Osteocyte (in vitro differentiated cells): ENCODE measurements around the gene FGF12. TPM values are rescaled to one million over a fixed set of nuclear protein-coding genes. Genes with fewer than 3 reads are reported as not detected.

ENCODE experiments used
- DNase-seq: peaks from one replicate; pipeline ENCODE4 v3.0.0; 2021; ENCODE audit warnings: mixed read lengths; ENCODE audit not compliant: unreplicated experiment; ENCODE audit errors: extremely low spot score
- H3K27ac Mint-ChIP-seq: one replicate; pipeline ENCODE4 v1.8.0; 2021; ENCODE audit warnings: mild to moderate bottlenecking, mixed read lengths; ENCODE audit not compliant: unreplicated experiment
- H3K27me3 Mint-ChIP-seq: one replicate; pipeline ENCODE4 v1.8.0; 2021; ENCODE audit warnings: mixed read lengths; ENCODE audit not compliant: unreplicated experiment
- H3K36me3 Mint-ChIP-seq: one replicate; pipeline ENCODE4 v1.8.0; 2021; ENCODE audit warnings: mixed read lengths; ENCODE audit not compliant: unreplicated experiment
- H3K4me1 Mint-ChIP-seq: one replicate; pipeline ENCODE4 v1.8.0; 2021; ENCODE audit warnings: mixed read lengths; ENCODE audit not compliant: unreplicated experiment
- H3K4me3 Mint-ChIP-seq: one replicate; pipeline ENCODE4 v1.8.0; 2021; ENCODE audit warnings: mild to moderate bottlenecking, moderate library complexity, mixed read lengths; ENCODE audit not compliant: unreplicated experiment
- H3K9me3 Mint-ChIP-seq: one replicate; pipeline ENCODE4 v1.8.0; 2021; ENCODE audit warnings: mixed read lengths; ENCODE audit not compliant: unreplicated experiment
- total RNA-seq: library from RNA; stranded (reverse); gene quantifications from 2 replicates; pipeline ENCODE4 v1.2.1, GENCODE V29; 2021
- TF ChIP-seq, protein P1 (sequence below): fragments of 200-600 bp; sonication (generic); IDR thresholded peaks from 2 replicates; pipeline ENCODE4 v1.5.0; 2021; ENCODE audit warnings: antibody characterized with exemption, mild to moderate bottlenecking, moderate library complexity

The FGF12 gene
- total RNA-seq, 1 donor from 2014 or later, result not detected

DNA sequence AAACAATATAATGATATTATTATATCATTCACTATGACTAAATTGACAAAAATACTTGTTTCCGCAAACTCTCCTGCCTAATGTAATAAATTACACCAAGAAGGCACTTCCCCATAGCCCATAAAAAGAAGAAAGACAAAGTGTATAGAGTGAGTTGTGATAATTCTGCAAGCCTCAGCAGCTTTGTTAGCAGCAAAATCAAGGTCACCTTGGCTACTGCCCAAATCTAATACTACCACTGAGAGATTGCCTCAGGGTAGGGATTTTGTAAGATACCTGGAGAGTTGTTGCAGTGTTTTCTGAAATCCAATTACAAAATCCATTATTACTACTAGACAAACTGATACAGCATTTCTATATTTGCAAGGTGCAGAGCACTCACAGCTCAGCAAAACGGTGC, 503.5 kb downstream of the FGF12 start:
- H3K4me1 Mint-ChIP-seq, result no peaks in the 10 kb centered on the region
- no peak overlapping the region for H3K4me3 Mint-ChIP-seq
- TF ChIP-seq, protein P1, sequence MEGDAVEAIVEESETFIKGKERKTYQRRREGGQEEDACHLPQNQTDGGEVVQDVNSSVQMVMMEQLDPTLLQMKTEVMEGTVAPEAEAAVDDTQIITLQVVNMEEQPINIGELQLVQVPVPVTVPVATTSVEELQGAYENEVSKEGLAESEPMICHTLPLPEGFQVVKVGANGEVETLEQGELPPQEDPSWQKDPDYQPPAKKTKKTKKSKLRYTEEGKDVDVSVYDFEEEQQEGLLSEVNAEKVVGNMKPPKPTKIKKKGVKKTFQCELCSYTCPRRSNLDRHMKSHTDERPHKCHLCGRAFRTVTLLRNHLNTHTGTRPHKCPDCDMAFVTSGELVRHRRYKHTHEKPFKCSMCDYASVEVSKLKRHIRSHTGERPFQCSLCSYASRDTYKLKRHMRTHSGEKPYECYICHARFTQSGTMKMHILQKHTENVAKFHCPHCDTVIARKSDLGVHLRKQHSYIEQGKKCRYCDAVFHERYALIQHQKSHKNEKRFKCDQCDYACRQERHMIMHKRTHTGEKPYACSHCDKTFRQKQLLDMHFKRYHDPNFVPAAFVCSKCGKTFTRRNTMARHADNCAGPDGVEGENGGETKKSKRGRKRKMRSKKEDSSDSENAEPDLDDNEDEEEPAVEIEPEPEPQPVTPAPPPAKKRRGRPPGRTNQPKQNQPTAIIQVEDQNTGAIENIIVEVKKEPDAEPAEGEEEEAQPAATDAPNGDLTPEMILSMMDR, result no peak
- no peak for DNase-seq
- H3K36me3 Mint-ChIP-seq, result no peaks in the 10 kb centered on the region
- no peak overlapping the region for H3K27ac Mint-ChIP-seq
- no peaks in the 10 kb centered on the region for H3K9me3 Mint-ChIP-seq
- H3K27me3 Mint-ChIP-seq, result no peaks in the 10 kb centered on the region

DNA sequence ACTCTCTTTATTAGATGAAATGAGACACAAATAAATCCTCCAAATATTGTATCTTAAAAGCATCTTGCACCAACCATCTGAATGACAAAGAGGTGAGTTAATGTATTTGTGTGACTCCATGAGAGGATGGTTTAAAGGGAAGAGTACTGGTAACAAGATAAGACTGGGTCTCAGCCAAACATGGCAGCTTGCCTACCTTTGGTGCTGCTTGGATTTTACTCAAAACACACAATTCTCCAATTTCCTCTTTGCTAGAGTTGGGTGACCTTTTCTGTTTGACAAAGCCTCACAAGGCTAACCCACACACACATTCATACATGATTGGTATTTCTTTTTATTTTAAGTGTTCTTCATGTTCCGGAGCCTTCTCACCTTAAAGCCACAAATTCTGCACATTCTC, 506.4 kb downstream of the FGF12 start:
- Mint-ChIP-seq H3K9me3 (no peaks in the 10 kb centered on the region), H3K4me3 (no peak overlapping the region), H3K36me3 (no peaks in the 10 kb centered on the region), H3K27me3 (no peaks in the 10 kb centered on the region), H3K4me1 (no peaks in the 10 kb centered on the region), H3K27ac (no peak overlapping the region)
- no peak for DNase-seq
- TF ChIP-seq, protein P1, result no peak

- Mint-ChIP-seq H3K4me1 (no peaks in the 10 kb centered on the region), H3K36me3 (no peaks in the 10 kb centered on the region), H3K9me3 (no peaks in the 10 kb centered on the region), H3K27me3 (no peaks in the 10 kb centered on the region), H3K4me3 (no peak overlapping the region), H3K27ac (no peak overlapping the region)
- DNase-seq, result no peak
- TF ChIP-seq, protein P1, result no peak
Measured at GRCh38 chr3:192219926-192220325, 507.4 kb downstream of the FGF12 start.

DNA sequence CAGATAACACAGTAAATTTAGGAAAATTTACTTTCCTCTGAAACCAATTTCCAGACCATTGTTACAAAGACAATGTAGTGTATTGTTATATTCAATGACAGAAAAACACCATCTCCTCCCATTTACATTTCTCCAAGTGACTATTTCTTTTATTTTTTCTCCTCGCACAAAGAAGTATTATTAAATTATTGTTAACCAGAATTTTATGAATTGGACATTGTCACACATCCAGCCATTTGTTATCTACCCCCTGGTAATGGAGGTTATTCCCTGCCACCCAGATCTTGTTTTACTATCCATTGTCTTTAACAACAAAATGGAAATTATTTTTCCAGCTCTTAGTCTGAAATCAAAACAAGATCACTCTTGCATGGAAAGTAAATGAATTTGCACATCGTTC, 511.3 kb downstream of the FGF12 start:
- no peaks in the 10 kb centered on the region for H3K36me3 Mint-ChIP-seq
- peaks cover 3% of the 10 kb centered on the region for H3K27me3 Mint-ChIP-seq
- H3K4me3 Mint-ChIP-seq, result no peak overlapping the region
- no peak overlapping the region for H3K27ac Mint-ChIP-seq
- DNase-seq, result no peak
- TF ChIP-seq, protein P1, result no peak
- no peaks in the 10 kb centered on the region for H3K9me3 Mint-ChIP-seq
- no peaks in the 10 kb centered on the region for H3K4me1 Mint-ChIP-seq

DNA sequence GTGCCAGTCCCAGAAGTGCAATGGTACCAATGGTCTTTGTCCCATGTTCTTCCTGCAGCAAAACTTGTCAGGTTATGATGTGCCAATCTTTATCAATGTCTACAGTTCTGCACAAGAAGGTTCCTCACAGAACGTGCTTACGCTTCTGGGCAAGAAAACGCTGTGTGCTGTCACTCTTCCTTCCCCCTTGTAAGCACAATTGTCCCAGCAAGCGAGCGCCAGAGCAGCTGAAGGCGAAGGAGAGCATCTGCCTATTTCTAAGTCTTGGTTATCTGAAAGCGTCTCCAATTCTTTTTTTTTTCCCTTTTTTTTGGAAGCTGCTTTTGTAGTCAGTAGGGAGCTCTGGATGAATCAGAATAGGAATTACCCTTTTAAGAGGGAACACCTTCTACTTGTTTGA, 514.4 kb downstream of the FGF12 start:
- Mint-ChIP-seq H3K9me3 (no peaks in the 10 kb centered on the region), H3K4me1 (no peaks in the 10 kb centered on the region), H3K27me3 (peaks cover 10% of the 10 kb centered on the region), H3K36me3 (no peaks in the 10 kb centered on the region), H3K27ac (no peak overlapping the region), H3K4me3 (no peak overlapping the region)
- TF ChIP-seq, protein P1, result no peak
- DNase-seq, result no peak
